SK-N-SH (cell line): ENCODE data around the gene AFM.

Source experiments
- CTCF ChIP-seq: fragments of 200-600 bp; sonication (generic); IDR thresholded peaks from 2 replicates; pipeline ENCODE4 v1.6.1; 2017; ENCODE audit warnings: antibody characterized with exemption, mild to moderate bottlenecking, moderate library complexity
- EP300 ChIP-seq, 2 experiments: IDR thresholded peaks; 2 replicates each; pipeline versions ENCODE4 v1.4.0 to v1.6.1; 2012; ENCODE audit warnings: borderline replicate concordance in 1 of 2, low read depth in 1 of 2, low read length in 1 of 2
- EZH2phosphoT487 ChIP-seq: fragments of 200-600 bp; sonication (generic); IDR thresholded peaks from 2 replicates; pipeline ENCODE4 v1.6.1; 2017; ENCODE audit warnings: low read depth, mixed run types, mild to moderate bottlenecking, antibody characterized with exemption, moderate library complexity, borderline replicate concordance
- FOXJ3 ChIP-seq: sonication (generic); formaldehyde crosslinking; IDR thresholded peaks from 2 replicates; pipeline ENCODE4 v1.5.1; 2020; ENCODE audit warnings: mild to moderate bottlenecking, missing genetic modification reagents
- MAX ChIP-seq: IDR thresholded peaks from 2 replicates; pipeline ENCODE4 v1.4.0; 2012; ENCODE audit warnings: low read depth
- MEF2A ChIP-seq: IDR thresholded peaks from 2 replicates; pipeline ENCODE4 v1.4.0; 2012; ENCODE audit warnings: low read depth, borderline replicate concordance
- MXI1 ChIP-seq: IDR thresholded peaks from 2 replicates; pipeline ENCODE4 v1.6.1; 2012; ENCODE audit warnings: mild to moderate bottlenecking, low read depth, low read length, improper control_type of control experiment
- POLR2AphosphoS5 ChIP-seq: IDR thresholded peaks from 2 replicates; pipeline ENCODE4 v1.6.1; 2012; ENCODE audit warnings: low read depth, low read length
- RXRA ChIP-seq: IDR thresholded peaks from 2 replicates; pipeline ENCODE4 v1.4.0; 2012; ENCODE audit warnings: low read depth, mild to moderate bottlenecking, borderline replicate concordance
- ZBTB33 ChIP-seq: IDR thresholded peaks from 2 replicates; pipeline ENCODE4 v1.4.0; 2012; ENCODE audit warnings: low read depth, borderline replicate concordance
- TF ChIP-seq, protein P1 (sequence below): fragments of 150-350 bp; IDR thresholded peaks from 2 replicates; pipeline ENCODE4 v1.6.1; 2017; ENCODE audit warnings: antibody characterized with exemption, low read length, low read depth, borderline replicate concordance
- TF ChIP-seq, protein P2 (sequence below): IDR thresholded peaks from 2 replicates; pipeline ENCODE4 v1.6.1; 2012; ENCODE audit warnings: mild to moderate bottlenecking, low read depth, low read length, moderate library complexity

DNA sequence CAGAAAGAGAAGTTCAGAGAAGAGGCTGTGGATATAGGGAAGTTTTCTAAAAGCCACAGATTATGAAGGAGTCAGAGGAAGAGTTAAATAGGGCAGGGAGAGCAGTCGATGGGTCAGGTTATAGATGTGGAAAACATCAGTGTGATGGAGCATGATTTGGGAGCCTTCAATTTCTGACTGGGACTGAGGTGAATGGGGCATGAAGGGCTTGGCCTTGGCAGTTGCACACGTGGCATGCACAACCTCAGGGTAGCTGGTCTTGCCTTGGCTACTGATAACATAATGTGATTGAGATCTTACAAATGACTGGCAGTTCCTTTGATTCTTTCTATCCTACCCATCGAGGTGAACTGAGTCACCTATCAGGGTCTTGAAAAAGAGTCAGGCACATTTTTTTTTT lies 59.7 kb downstream of the AFM start:
- TF ChIP-seq, protein P1, sequence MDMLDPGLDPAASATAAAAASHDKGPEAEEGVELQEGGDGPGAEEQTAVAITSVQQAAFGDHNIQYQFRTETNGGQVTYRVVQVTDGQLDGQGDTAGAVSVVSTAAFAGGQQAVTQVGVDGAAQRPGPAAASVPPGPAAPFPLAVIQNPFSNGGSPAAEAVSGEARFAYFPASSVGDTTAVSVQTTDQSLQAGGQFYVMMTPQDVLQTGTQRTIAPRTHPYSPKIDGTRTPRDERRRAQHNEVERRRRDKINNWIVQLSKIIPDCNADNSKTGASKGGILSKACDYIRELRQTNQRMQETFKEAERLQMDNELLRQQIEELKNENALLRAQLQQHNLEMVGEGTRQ: no peak
- TF ChIP-seq MXI1 (no peak), CTCF (no peak), RXRA (no peak), POLR2AphosphoS5 (no peak), FOXJ3 (CRISPR knock-in tag) (no peak), ZBTB33 (no peak), EZH2phosphoT487 (no peak), MEF2A (no peak), EP300 (IDR thresholded peaks at IDR 0.05; ENCODE audit: borderline replicate concordance in 1 of 2, low read depth in 1 of 2, low read length in 1 of 2) (no peak), MAX (no peak)
- TF ChIP-seq, protein P2, sequence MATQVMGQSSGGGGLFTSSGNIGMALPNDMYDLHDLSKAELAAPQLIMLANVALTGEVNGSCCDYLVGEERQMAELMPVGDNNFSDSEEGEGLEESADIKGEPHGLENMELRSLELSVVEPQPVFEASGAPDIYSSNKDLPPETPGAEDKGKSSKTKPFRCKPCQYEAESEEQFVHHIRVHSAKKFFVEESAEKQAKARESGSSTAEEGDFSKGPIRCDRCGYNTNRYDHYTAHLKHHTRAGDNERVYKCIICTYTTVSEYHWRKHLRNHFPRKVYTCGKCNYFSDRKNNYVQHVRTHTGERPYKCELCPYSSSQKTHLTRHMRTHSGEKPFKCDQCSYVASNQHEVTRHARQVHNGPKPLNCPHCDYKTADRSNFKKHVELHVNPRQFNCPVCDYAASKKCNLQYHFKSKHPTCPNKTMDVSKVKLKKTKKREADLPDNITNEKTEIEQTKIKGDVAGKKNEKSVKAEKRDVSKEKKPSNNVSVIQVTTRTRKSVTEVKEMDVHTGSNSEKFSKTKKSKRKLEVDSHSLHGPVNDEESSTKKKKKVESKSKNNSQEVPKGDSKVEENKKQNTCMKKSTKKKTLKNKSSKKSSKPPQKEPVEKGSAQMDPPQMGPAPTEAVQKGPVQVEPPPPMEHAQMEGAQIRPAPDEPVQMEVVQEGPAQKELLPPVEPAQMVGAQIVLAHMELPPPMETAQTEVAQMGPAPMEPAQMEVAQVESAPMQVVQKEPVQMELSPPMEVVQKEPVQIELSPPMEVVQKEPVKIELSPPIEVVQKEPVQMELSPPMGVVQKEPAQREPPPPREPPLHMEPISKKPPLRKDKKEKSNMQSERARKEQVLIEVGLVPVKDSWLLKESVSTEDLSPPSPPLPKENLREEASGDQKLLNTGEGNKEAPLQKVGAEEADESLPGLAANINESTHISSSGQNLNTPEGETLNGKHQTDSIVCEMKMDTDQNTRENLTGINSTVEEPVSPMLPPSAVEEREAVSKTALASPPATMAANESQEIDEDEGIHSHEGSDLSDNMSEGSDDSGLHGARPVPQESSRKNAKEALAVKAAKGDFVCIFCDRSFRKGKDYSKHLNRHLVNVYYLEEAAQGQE: no peak
